GM19463 (cell line): ENCODE data around the gene CIDEC.
"Not testable (repeated sequence)": the region's sequence is repeated elsewhere in the genome, so short reads cannot be mapped to it uniquely, and the experiment has no call there.

ENCODE experiments used
- ATAC-seq: cut with Tn5 transposase; IDR thresholded peaks from one replicate; pipeline ENCODE4 v1.9.1; 2021; ENCODE audit warnings: mild to moderate bottlenecking, moderate library complexity; ENCODE audit not compliant: unreplicated experiment

The CIDEC gene

GRCh38 chr3:9851383-9851782 is 28.7 kb downstream of the CIDEC start:
- ATAC-seq: not testable (repeated sequence)

GRCh38 chr3:9848860-9849259 is 31.2 kb downstream of the CIDEC start:
- not testable (repeated sequence) for ATAC-seq

- ATAC-seq: not testable (repeated sequence)
Measured at GRCh38 chr3:9847870-9848269, 32.2 kb downstream of the CIDEC start.

DNA sequence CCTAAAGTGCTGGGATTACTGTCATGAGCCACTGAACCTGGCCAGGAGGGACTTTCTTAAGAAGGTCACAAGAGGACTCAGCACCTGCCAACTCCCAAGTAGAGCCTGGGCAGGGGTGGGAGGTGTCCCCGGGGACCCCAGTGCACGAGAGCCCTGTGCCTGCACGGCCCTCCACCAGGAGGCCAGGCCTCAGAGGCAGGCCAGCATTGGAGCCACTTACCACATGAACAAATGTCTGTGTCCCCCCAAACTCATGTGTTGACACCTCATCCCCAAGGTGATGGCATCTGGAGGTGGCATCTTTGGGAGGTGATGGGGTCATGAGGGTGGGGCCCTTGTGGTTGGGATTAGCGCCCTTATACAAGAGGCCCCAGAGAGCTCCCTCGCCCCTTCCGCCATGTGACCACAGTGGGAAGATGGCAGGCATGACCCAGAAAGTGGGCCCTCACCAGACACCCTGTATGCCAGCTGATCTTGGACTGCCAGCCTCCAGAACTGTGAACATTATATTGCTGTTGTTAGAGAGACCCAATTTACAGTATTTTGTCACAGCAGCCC is 33.0 kb downstream of the CIDEC start:
- no peak for ATAC-seq

DNA sequence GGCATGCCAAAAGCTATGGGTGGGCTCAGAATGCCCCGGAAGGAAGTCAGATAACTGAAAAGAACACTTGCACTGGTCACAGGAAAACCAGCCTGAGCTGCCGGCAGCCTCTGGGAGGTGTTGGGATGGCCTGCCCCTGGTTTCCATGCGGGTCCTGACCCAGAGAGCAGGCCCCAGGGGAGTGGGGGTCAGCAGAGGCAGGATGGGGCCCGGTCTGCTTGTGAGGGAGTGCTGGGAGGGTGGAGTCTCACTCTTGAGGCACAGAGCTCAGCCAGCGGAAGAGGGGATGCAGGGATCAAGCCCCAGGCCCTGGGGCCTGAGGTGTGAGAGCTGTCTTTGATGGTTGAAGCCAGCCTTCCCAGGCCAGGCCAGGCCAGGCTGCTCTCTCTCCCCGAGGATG is 33.8 kb downstream of the CIDEC start:
- no peak for ATAC-seq

DNA sequence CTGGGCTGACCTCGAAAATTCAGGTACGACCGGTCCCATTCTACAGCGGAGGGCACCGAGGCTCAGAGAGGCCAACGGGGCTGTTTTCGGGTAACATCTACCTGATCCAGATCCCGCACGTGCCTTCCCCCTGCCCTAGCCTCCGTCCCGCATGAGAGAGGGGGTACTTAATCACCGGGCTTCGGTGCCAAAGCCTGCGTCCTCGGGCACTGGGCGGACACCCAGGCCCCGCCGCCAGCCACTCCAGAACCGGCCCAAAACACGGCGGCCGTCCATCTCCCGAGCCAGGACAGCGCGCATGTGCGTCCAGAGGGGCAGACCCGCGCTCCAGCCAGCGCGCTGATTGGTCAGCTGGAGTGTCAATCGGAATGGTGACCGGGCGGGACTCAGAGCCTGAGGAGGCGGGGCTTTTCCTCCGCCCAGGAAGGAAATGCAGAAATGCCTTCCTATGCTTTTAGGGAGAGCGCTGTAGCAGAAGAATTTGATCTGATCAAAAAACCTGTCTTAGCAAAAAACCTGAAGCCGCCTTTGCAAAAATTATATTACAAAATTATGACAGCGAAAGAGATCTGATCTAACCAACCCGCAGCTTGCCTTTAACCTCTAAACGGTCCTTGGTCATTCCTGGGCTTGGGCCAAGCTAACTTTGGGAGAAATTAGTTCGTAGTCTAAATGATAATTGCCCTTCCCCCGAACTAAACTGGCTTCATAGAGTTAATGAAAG is 36.2 kb downstream of the CIDEC start, which contains the start of gene RPUSD3:
TSS of gene RPUSD3 (minus strand) at position 294 of the 724 bp plus-strand sequence. CDS start at position 276, 18 bp downstream.
- peak; percentile 98 for ATAC-seq

DNA sequence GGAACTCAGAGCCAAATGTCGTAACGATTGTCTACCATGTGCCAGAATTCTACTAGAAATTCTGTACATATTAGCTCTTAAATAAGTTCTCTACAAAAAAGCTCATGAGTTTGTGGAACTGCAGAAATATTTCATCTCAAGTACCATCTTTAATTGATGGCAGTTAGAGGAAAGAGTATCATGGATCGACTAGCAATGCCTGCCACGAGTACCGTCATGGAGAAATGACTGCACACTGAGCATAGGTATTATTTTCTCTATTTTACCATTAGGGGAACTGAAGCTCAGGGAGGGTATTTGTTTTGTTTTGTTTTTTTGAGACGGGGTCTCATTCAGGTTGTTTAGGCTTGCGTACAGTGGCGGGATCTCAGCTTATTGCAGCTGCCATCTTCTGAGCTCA is 39.0 kb downstream of the CIDEC start:
- ATAC-seq: no peak

GRCh38 chr3:9838856-9839255 is 41.2 kb downstream of the CIDEC start:
- ATAC-seq: no peak

DNA sequence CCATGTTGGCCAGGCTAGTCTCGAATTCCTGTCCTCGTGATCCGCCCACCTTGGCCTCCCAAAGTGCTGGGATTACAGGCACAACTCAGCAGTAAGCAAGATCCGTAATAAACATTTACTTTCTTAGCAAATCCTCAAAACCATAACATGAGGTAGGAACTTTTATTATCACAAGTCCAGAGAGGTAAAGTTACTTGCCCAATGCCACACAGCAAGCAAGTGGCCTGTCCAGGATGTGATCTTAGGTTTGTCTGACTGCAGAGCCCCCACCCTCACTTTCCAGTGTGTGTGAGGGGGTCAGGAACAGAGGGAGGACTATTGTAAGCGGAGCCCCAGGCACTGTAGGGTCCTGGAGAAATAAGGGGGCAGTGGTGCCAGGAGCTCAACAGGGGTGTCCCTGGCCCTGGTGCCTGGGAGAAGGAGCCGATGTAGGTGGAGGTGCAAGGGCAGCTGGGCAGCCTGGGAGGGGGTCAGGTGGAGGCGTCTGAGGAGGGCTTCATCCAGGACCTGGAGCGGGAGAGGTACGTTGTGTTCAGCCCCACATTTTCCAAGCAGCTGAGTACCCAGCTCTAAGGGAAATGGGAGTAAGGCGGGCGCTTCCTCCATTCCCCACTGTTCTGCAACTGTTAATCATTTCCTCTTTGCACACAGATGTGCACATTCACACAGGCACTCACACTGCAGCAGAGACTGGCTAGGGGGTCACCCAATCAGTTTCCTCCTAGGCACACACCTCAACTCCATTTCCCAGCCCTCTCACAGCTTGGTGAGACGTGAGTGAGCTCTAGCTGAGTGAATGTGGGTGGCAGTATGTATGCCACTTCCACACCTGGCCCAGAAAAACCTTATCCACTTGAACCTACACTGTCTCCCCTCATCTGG is 42.1 kb downstream of the CIDEC start:
- no peak for ATAC-seq

DNA sequence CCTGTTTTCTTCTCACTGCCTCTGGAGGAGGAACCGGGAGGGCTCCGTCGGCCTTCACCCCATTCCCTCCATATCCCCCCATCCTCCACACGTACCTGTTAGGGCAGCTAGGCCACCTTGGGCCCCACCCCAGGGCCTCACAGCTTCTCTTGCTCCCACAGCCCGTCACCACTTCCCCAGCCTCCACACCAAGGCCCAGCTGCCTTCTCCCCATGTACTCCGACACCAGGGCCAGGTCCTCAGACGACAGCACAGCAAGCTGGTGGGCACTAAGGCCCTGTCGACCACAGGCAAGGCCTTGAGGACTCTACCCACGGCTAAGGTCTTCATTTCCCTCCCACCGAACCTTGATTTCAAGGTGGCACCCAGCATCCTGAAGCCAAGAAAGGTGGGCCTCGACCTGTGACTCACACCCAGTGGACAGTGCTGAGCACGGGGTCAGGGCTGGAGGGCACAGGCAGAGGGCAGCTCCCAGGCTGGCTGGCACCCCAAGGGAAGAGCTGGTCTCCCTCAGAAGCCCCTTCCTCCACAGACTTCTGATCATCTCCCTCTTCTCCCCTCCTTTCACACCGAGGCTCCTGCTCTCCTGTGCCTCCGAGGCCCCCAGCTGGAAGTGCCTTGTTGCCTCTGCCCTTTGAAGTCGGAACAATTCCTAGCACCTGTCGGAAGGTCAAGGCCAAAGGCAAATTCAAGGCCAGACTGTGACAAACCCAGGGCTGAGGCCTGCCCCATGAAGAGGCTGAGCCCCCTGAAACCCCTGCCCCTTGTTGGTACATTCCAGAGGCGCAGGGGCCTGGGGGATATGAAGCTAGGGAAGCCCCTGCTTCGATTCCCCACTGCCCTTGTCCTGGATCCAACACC is 45.3 kb downstream of the CIDEC start:
- no peak for ATAC-seq

DNA sequence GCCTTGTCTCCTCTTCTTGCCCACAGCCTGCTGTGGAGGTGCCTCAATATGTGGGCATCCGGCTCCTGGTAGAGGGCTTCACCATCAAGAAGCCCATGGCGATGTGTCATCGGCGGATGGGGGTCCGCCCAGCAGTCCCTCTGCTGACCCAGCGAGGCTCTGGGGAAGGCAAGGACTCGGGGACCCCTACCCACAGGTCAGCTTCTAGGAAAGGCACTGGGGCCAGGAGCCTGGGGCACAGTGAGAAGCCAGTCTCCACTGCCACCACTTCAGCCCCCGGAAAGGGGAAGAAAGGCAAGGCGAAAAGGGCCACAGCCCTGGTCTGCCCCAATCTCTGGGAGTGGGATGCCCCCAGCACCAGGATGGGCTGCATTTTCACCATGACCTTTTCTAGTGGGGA is 47.0 kb downstream of the CIDEC start:
- ATAC-seq: no peak

DNA sequence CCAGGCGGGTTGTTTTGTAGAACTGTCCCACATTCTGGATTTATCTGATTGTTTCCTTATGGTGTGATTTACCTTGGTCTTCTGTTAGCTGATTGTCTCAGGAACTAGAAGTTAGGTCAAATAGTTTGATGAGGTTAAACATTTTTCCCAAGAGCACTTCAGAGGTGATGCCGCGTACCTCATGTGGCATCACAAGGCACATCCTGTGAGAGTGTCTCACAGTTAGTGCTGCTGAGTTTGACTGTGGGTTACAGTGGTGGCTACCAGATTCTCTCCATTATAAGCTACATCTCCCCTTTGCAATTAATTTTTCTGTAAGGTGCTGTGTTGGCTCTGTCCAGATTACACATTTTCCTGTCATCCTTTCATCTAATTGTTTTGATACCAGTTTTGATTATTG is 48.8 kb downstream of the CIDEC start:
- no peak for ATAC-seq

GRCh38 chr3:9828801-9829755 is 51.0 kb downstream of the CIDEC start:
- no peak for ATAC-seq

DNA sequence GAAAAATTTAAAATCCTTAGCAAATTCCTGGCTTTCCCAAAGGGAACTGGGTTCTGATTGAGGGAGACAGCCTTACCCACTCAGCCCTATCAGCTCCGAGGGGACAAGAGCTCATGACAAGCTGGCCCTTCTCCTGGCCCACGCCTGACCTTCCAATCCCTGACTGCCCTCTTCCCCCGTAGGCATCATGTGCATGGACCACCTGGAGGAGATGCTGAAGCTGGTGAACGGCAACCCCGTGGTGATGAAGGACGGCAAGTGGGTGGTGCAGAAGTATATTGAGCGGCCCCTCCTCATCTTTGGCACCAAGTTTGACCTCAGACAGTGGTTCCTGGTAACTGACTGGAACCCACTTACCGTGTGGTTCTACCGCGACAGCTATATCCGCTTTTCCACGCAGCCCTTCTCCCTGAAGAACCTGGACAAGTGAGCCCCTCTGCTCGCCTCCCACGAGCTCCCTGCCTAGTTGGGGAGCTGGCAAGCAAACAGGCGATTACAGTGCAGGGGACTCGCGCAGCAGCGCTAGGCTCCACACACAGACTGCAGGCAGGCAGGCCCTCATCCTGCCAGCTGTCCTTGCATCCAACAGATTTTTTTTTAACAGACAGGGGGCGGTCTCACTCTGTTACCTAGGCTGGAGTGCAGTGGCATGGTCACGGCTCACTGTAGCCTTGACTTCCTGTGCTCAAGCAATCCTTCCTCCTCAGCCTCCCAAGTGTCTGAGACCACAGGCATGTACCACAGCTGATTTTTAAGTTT is 53.1 kb downstream of the CIDEC start:
- ATAC-seq: no peak

DNA sequence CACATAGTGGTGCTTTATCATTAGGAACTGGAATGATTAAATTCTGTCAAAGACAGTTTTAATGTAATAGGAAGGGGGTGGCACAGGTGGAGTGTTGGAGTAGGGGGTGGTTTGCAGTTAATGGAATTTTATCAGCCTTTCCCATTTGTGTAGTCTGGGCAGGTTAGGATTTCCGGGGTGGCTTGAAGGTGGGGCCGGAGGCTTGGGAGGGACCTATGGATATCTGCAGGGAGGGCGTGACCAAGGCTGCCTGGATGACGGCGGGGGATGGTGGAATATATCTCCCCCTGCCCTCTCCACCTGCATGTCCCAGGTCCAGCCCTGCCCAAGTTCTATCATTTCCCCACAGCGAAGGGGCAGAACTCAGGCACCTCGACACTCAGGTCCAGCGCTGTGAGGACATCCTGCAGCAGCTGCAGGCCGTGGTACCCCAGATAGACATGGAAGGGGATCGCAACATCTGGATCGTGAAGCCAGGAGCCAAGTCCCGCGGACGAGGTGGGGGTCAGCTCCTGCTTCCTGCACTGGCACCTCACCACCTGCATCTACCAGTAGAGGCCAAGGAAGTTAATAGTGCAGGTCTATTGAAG is 54.5 kb downstream of the CIDEC start:
- no peak for ATAC-seq

DNA sequence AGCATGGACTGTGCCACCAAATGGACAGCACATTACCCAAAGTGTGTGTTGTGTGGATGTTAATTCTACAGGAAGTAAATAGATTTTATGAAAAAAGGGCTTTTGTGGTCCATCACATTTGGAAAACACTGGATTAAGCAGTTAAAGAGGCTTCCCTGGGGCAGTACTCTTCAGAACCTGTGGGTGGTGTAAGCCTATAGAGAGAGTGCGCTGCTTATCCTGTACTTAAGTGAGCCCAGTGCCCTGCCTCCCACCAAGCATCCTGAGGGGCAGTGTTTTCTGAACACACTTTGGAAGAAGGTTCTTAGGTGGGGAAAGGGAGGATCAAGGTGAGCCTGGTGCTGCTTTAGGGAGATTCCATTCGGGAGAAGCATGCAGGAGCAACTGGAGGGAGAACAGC is 59.1 kb downstream of the CIDEC start:
- no peak for ATAC-seq

- no peak for ATAC-seq
Measured at GRCh38 chr3:9820543-9820942, 59.5 kb downstream of the CIDEC start.

GRCh38 chr3:9818666-9819335 is 61.3 kb downstream of the CIDEC start:
- no peak for ATAC-seq
